Measurements from ENCODE around the gene SLC25A39. TPM values are rescaled to one million over a fixed set of nuclear protein-coding genes. Genes with fewer than 3 reads are reported as not detected.
A peak's percentile ranks its signal among the peaks of the same experiment; 100 is the strongest.

The SLC25A39 gene
- total RNA-seq, 3 donors from 2014 or later (not counting 1 experiment from before 2014, with no cell fraction given), result 82.4 to 105 (median 97.9) TPM

- H3K4me3 ChIP-seq (ENCODE audit: low read length), result no peak overlapping the region
- Mint-ChIP-seq H3K4me1 (peaks cover 0 to 1% of the 10 kb centered on the region in 2 donors), H3K36me3 (no peaks in the 10 kb centered on the region), H3K9me3 (no peaks in the 10 kb centered on the region), H3K27me3 (ENCODE audit: low read depth in 2 of 2) (peaks cover 0 to 1% of the 10 kb centered on the region in 2 donors), H3K27ac (no peak overlapping the region), H3K4me3 (peak overlapping the region; percentile 49)
- ATAC-seq (peak; percentile 36 to 56 (median 55)), DNase-seq (peak in 1 of 2 donors; percentile 42)
- peaks cover 23% of the 10 kb centered on the region for H3K4me1 ChIP-seq (ENCODE audit: control insufficient read depth, insufficient read depth, low read length)
- H3K27ac ChIP-seq (ENCODE audit: low read length), result no peak overlapping the region
- H3K9me3 ChIP-seq (ENCODE audit: control insufficient read depth, insufficient read depth, low read length), result no peaks in the 10 kb centered on the region
- no peaks in the 10 kb centered on the region for H3K27me3 ChIP-seq (ENCODE audit: control insufficient read depth, insufficient read depth, low read length)
- TF ChIP-seq CTCF (IDR thresholded peaks at IDR 0.05), result no peak
- peaks cover 7% of the 10 kb centered on the region for H3K36me3 ChIP-seq (ENCODE audit: control insufficient read depth, insufficient read depth, low read length)
- intact Hi-C loops (cut with micrococcal nuclease), result no loop called here
- WGBS (ENCODE audit: insufficient coverage), result 25% methylated on average over 98 of the region's 98 CpGs
Observed at GRCh38 chr17:44353672-44354331, 29.2 kb upstream of the SLC25A39 start.

GRCh38 chr17:44352828-44353671, 28.4 kb upstream of the SLC25A39 start:
- H3K4me1 ChIP-seq (ENCODE audit: control insufficient read depth, insufficient read depth, low read length), result peaks cover 30% of the 10 kb centered on the region
- H3K36me3 Mint-ChIP-seq, result no peaks in the 10 kb centered on the region
- no peak overlapping the region for H3K27ac Mint-ChIP-seq
- H3K27me3 Mint-ChIP-seq (ENCODE audit: low read depth in 2 of 2), result no peaks in the 10 kb centered on the region
- H3K27ac ChIP-seq (ENCODE audit: low read length), result no peak overlapping the region
- H3K4me3 ChIP-seq (ENCODE audit: low read length), result no peak overlapping the region
- no peaks in the 10 kb centered on the region for H3K9me3 ChIP-seq (ENCODE audit: control insufficient read depth, insufficient read depth, low read length)
- ATAC-seq (no peak), DNase-seq (peak in 1 of 2 donors; percentile 6)
- peak overlapping the region; percentile 84 for H3K4me3 Mint-ChIP-seq
- WGBS (ENCODE audit: insufficient coverage), result 56% methylated on average over 22 of the region's 22 CpGs
- peaks cover 0 to 9% of the 10 kb centered on the region in 2 donors for H3K4me1 Mint-ChIP-seq
- no peak for TF ChIP-seq CTCF (IDR thresholded peaks at IDR 0.05)
- no peaks in the 10 kb centered on the region for H3K27me3 ChIP-seq (ENCODE audit: control insufficient read depth, insufficient read depth, low read length)
- intact Hi-C loops (cut with micrococcal nuclease), result no loop called here
- H3K36me3 ChIP-seq (ENCODE audit: control insufficient read depth, insufficient read depth, low read length), result peaks cover 7% of the 10 kb centered on the region
- H3K9me3 Mint-ChIP-seq, result no peaks in the 10 kb centered on the region

- Mint-ChIP-seq H3K4me3 (no peak overlapping the region), H3K36me3 (no peaks in the 10 kb centered on the region), H3K27me3 (ENCODE audit: low read depth in 2 of 2) (no peaks in the 10 kb centered on the region), H3K27ac (no peak overlapping the region), H3K4me1 (peaks cover 0 to 9% of the 10 kb centered on the region in 2 donors), H3K9me3 (no peaks in the 10 kb centered on the region)
- H3K4me1 ChIP-seq (ENCODE audit: control insufficient read depth, insufficient read depth, low read length), result peaks cover 39% of the 10 kb centered on the region
- no peak for TF ChIP-seq CTCF (IDR thresholded peaks at IDR 0.05)
- no peak overlapping the region for H3K4me3 ChIP-seq (ENCODE audit: low read length)
- ATAC-seq (no peak), DNase-seq (peak in 1 of 2 donors; percentile 6)
- H3K27me3 ChIP-seq (ENCODE audit: control insufficient read depth, insufficient read depth, low read length), result no peaks in the 10 kb centered on the region
- WGBS (ENCODE audit: insufficient coverage), result 85% methylated on average over 36 of the region's 36 CpGs
- H3K9me3 ChIP-seq (ENCODE audit: control insufficient read depth, insufficient read depth, low read length), result no peaks in the 10 kb centered on the region
- no peak overlapping the region for H3K27ac ChIP-seq (ENCODE audit: low read length)
- peaks cover 7% of the 10 kb centered on the region for H3K36me3 ChIP-seq (ENCODE audit: control insufficient read depth, insufficient read depth, low read length)
- intact Hi-C loops (cut with micrococcal nuclease), result no loop called here
Observed at GRCh38 chr17:44351961-44352827, 27.6 kb upstream of the SLC25A39 start.

Measured in natural killer cell (primary cell).